ENCODE results near the gene PP2D1.

DNA sequence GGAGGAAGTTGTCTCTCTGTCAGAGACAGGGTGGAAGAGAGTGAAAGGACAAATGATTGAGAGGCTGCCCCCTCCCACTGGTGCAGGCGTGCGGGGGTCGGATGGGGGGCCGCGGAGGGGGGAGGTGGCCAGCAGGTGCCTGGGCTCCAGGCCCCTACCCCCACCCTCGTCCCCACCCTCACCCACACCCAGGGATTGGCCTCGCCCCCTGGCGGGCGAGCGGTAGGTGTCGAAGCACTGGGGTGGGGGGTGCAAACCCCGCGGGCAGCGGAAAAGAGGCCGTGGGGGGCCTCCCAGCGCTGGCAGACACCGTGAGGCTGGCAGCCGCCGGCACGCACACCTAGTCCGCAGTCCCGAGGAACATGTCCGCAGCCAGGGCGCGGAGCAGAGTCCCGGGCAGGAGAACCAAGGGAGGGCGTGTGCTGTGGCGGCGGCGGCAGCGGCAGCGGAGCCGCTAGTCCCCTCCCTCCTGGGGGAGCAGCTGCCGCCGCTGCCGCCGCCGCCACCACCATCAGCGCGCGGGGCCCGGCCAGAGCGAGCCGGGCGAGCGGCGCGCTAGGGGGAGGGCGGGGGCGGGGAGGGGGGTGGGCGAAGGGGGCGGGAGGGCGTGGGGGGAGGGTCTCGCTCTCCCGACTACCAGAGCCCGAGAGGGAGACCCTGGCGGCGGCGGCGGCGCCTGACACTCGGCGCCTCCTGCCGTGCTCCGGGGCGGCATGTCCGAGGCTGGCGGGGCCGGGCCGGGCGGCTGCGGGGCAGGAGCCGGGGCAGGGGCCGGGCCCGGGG, 27.9 kb upstream of the PP2D1 start, which contains the start of gene KAT2B:
- TF ChIP-seq POU5F1 (IDR thresholded peaks at IDR 0.05; ENCODE audit: low read depth, low read length) (no peak), POLR2AphosphoS5 (IDR thresholded peaks at IDR 0.05; ENCODE audit: low read depth, low read length) (no peak), SIN3A (conservative IDR thresholded peaks at IDR 0.05 in 1 of 2, IDR thresholded peaks at IDR 0.05 in 1 of 2; ENCODE audit: low read depth in 1 of 2, low read length in 2 of 2) (0 out of 4 replicates have a peak, but pooled peaks have one; percentile 14 to 37), GTF2F1 (IDR thresholded peaks at IDR 0.05; ENCODE audit: borderline replicate concordance, low read depth, low read length) (no peak)
- TF ChIP-seq, protein P1, sequence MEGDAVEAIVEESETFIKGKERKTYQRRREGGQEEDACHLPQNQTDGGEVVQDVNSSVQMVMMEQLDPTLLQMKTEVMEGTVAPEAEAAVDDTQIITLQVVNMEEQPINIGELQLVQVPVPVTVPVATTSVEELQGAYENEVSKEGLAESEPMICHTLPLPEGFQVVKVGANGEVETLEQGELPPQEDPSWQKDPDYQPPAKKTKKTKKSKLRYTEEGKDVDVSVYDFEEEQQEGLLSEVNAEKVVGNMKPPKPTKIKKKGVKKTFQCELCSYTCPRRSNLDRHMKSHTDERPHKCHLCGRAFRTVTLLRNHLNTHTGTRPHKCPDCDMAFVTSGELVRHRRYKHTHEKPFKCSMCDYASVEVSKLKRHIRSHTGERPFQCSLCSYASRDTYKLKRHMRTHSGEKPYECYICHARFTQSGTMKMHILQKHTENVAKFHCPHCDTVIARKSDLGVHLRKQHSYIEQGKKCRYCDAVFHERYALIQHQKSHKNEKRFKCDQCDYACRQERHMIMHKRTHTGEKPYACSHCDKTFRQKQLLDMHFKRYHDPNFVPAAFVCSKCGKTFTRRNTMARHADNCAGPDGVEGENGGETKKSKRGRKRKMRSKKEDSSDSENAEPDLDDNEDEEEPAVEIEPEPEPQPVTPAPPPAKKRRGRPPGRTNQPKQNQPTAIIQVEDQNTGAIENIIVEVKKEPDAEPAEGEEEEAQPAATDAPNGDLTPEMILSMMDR (IDR thresholded peaks at IDR 0.05; ENCODE audit: control extremely low read depth in 1 of 3, insufficient read depth in 1 of 3, low read depth in 1 of 3, low read length in 3 of 3), result peak; percentile 11 to 45 (median 14); a peak in 3 of 4 replicates

All from H1 (cell line).